HT-29 (cell line): ENCODE results near the gene RNF208. TPM values are rescaled to one million over a fixed set of nuclear protein-coding genes. Genes with fewer than 3 reads are reported as not detected.
A peak's percentile ranks its signal among the peaks of the same experiment; 100 is the strongest.

Source experiments
- DNase-seq: peaks from one replicate; pipeline ENCODE4 v3.0.0-alpha.2; 2015; ENCODE audit warnings: low spot score
- total RNA-seq: library from RNA; depleted of rRNA; stranded (reverse); fragments of >200 nt; shearing (Covaris generic); gene quantifications from 2 replicates; pipeline ENCODE4 v1.2.3, GENCODE V29; 2014; rRNA removed

The RNF208 gene, protein sequence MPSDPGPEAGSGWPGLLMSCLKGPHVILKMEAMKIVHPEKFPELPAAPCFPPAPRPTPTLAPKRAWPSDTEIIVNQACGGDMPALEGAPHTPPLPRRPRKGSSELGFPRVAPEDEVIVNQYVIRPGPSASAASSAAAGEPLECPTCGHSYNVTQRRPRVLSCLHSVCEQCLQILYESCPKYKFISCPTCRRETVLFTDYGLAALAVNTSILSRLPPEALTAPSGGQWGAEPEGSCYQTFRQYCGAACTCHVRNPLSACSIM
- 0.55 and 1.7 TPM in 2 replicates for total RNA-seq

DNA sequence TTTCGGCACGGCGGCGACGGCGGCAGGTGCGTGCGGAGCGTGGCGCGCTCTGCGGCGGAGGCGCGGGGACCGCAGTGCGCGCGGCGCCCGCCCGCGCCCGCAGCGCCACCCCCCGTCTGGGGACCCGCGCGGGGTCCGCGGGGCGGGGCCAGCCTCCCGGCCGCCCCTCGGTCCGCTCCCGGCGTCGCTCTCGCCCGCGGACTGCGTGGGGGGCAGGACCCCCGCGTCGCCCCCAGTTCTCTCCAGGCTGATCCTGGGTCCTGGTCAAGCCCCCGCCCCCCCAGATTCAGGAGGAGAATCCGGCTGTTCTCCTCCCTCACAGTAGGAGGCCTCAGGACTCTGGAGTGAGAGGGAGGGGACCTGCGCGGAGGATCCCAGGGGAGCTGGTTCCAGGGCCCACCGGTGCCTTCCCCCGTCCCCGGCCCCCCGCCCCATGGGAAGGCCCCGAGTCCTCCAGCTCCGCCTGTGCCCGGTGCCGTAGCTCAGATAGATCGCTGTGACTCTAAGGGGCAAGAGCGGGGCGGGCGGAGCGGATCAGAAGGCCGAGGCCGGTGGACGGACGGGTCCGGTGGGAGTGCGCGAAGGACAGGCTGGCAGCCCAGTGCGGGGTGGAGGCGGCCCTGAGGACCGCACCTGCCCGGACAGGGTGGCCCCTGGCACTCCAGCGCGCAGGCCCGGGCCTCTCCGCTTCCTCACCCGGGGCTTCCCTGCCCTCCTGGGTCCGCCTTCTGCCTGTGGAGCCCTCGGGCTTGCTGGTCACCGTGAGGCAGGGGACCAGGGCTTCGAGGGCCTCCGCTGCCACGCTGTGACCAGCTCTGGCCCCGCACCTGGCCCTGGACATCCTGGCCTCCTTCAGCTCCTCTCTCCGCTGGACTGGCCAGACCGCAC, at the start of gene RNF208:
Gene RNF208, minus strand, starts transcription at position 51 of the 888 bp plus-strand sequence. CDS start 1,028 bp downstream, outside the sequence.
- DNase-seq = no peak

DNA sequence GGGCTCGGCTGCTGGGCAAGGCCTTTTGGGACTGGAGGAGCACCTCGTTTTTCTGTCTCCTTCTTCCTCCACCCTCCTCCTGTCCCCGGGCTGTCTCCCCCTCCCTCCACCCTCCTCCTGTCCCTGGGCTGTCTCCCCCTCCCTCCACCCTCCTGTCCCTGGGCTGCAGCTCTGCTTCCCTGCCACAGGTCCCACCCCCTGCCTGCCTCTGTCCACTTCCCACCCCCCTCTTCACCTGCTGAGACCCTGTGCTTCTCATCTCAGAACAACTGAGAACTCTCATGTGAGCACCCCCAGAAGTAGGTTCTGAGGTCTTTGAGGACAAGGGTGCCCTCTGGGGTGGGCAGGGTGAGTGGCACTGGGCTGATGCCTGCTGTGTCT, 49.6 kb upstream of the RNF208 start:
- DNase-seq = no peak

GRCh38 chr9:137270929-137271695, 49.1 kb upstream of the RNF208 start:
- DNase-seq = no peak

GRCh38 chr9:137269231-137269772, 47.3 kb upstream of the RNF208 start:
- DNase-seq = peak; percentile 78

GRCh38 chr9:137268538-137269201, 46.6 kb upstream of the RNF208 start:
- DNase-seq = no peak

DNA sequence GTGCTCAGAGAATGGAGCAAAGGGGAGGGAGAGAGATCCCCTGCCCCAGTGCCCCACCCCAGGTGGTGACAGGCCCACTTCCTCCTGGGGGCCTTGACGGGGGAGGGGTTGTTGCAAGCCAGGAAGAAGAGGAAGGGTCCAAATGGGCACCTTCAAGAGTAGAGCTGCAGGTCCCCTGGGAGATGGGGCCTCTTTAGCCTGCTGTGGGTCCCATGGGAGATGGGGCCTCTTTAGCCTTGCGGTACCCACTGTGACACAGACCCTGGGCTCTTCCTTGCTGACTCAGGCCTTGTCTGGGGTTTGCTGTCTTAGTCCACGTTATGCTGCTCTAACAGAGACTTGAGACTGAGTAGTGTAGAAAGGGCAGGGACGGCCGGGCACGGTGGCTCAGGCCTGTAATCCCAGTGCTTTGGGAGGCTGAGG, 45.9 kb upstream of the RNF208 start:
- no peak for DNase-seq

GRCh38 chr9:137266585-137267453, 44.8 kb upstream of the RNF208 start:
- no peak for DNase-seq

DNA sequence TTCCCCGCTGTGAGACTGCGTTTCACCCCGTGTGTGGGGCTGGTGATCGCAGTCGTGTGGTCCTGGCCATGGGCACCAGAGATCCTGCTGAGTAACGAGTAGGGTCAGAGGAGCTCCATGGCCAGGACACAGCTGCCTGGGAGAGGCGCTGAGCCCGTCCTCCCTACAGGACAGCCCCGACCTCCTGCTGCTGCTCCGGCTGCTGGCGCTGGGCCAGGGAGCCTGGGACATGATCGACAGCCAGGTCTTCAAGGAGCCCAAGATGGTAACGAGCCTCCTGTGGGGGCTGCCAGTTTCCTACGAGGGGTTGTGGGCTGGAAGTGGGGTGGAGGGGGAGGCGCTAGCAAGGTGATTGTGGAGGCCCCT, 44.1 kb upstream of the RNF208 start:
- no peak for DNase-seq

DNA sequence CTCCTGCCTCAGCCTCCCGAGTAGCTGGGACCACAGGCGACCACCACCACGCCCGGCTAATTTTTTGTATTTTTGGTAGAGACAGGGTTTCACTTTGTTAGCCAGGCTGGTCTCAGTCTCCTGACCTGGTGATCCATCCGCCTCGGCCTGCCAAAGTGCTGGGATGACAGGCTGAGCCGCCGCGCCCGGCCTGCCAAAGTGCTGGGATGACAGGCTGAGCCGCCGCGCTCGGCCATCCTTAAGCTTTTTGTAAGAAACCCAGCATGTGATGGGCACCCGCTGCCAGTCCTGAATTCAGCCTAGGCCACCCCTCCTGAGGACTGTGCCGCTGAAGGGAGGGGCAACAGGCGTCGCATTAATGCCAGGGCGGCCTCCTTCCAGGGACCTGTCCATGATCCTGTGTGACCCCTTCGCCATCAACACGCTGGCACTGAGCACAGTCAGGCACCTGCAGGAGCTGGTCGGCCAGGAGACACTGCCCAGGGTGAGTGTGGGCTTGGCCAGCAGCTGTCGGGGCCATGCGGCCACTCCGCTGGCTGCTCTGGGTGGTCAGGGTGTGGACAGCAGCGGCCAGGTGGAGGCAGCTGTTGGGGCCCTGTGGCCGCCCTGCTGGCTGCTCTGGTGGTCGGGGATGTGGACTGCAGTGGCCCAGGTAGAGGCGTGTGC, 43.6 kb upstream of the RNF208 start:
- no peak for DNase-seq

DNA sequence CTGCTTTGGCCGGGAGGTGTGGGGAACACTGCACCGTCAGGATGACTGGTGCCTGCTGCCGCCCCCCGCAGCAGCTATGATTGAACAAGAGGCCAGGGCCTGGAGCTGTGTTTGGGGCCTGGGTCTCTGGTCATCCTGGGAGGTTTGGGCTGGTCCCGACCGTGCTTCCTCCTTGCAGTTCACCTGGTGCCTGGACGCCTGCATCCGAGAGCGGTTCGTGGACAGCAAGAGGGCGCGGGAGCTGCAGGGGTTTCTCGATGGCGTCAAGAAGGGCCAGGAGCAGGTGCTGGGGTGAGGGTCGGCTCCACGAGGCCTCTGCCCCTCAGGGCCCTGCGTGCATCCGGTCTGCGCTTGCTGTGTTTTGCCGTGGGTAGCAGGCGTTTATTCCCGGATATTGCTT, 42.0 kb upstream of the RNF208 start:
- DNase-seq = no peak

DNA sequence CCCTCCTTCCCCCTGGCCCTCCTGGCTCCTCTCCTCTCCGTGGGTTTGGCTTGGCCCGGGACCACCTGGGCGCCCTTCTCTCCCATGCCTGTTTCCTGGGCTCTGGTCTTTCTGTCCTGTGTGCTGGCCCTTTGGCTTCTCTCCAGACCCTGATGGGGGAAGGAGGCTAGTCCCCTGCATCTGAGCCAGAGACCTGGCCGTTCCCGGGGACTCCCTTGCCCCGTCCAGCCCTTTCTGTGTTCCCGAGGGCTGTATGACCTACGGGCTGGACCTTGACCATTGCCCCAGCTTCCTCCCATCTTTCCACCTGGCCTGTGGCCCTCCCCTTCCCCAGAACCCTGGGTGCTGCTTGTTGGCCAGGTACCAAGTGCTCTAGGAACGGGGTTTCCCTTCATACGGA, 41.5 kb upstream of the RNF208 start:
- DNase-seq = no peak

GRCh38 chr9:137262909-137263285, 40.9 kb upstream of the RNF208 start:
- no peak for DNase-seq

DNA sequence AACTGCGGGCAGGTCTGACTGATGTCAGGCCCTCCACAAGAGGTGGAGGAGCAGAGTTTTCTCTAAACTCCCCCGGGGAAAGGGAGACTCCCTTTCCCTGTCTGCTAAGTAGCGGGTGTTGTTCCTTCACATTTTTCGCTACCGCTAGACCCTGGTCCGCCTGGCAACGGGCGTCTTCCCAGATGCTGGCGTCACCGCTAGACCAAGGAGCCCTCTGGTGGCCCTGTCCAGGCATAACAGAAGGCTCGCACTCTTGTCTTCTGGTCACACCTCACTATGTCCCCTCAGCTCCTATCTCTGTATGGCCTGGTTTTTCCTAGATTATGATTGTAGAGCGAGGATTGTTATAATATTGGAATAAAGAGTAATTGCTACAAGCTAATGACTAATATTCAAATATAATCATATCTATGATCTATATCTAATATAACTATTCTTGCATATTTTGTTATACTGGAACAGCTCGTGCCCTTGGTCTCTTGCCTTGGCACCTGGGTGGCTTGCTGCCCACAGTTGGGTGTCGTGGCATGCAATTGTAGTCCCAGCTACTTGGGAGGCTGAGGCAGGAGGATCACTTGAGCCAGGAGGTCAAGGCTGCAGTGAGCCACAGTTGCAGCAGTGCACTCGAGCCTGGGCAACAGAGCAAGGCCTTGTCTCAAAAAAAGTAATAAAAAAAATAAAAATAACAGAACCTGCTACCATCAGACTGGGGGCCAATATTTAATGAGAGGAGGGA, 40.3 kb upstream of the RNF208 start:
- DNase-seq = peak; percentile 41

GRCh38 chr9:137256856-137257255, 34.8 kb upstream of the RNF208 start:
- DNase-seq = no peak

GRCh38 chr9:137256362-137256761, 34.3 kb upstream of the RNF208 start:
- no peak for DNase-seq

DNA sequence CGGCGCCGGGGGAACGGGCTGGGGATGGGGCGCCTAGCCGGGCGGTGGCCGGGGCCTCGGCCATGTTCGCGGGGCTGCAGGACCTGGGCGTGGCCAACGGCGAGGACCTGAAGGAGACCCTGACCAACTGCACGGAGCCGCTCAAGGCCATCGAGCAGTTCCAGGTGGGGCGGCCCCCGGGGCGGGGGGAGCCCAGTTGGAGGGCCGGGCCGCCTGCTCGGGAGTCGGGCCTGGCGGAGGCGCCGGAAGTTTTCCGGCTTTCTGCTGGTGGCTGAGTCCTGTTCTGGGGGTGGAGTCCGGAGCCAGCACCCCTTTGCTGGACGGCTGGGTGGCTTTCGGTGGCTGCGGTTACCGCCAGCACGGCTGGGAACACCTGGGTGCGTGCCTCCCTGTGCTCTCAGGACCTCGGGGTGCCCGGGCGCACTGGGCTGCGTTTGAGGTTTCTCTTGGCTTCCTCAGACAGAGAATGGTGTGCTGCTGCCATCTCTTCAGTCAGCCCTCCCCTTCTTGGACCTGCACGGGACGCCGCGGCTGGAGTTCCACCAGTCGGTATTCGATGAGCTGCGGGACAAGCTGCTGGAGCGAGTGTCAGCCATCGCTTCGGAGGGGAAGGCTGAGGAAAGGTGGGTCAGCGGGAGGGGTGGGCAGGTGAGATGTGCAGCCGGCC, 33.5 kb upstream of the RNF208 start:
- DNase-seq = no peak

DNA sequence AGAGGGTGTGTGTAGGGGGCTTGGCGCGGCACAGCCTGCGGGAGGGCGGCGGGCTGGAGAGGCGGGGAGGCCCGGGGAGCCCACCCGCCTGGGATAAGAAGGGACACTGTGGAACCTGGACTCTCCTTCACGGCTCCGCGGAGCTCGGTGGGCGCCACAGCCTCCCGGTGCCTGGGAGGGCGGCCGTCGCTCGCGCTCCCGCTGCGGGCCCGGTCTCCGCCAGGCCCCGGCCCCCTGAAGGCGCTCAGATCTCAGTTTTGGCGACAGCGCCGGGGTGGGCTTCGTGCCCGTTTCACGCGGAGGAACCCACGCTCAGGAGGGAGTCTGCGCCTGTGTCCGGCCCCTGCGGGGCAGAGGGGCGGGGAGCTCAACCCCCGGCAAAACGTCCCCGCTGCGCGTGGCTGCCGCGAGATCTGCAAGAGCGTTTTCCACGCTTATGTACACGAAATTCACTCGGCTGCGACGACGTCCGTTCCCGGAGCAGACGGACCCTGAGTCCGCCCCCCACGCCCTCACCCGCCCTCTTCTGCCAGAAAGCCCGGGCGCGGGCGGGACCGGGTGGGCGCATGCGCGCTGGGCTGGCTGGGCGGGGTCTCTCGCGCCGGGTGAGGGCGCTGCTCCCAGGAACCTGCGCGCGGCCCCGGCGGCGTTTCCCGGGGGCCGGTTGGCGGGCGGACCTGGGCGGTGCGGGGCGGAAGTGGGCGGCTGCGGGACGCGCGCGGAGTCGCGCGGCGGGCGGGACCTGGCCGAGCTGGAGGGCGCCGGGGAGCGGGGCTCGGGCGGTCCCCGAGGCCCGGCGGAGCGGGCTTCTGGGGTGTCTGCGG, 32.8 kb upstream of the RNF208 start, which contains the start of gene NELFB:
Gene NELFB, plus strand, starts transcription at position 704 of the 824 bp plus-strand sequence.
- DNase-seq = peak; percentile 87
